Esophagus muscularis mucosa (tissue), 4 donors: ENCODE data around the gene FAM89A. TPM values are rescaled to one million over a fixed set of nuclear protein-coding genes. Genes with fewer than 3 reads are reported as not detected.

Experiments
- DNase-seq: peaks from one replicate; pipeline ENCODE4 v3.0.0-alpha.2; 2017; ENCODE audit errors: extremely low spot score
- H3K27ac ChIP-seq, 4 donors: fragments of 200-600 bp; sonication (generic); replicated peaks in 1 of 4; 1 replicate in 3 of 4; 2 replicates in 1 of 4; pipeline ENCODE4 v1.5.1; 2016 to 2019; ENCODE audit warnings: mild to moderate bottlenecking in 1 of 4
- H3K27me3 ChIP-seq, 4 donors: fragments of 200-600 bp; sonication (generic); one replicate each; pipeline versions ENCODE4 v1.5.1 to v1.6.0; 2016 to 2019
- H3K36me3 ChIP-seq, 4 donors: fragments of 200-600 bp; sonication (generic); one replicate each; pipeline ENCODE4 v1.5.1; 2016 to 2019
- H3K4me1 ChIP-seq, 4 donors: fragments of 200-600 bp; sonication (generic); one replicate each; pipeline ENCODE4 v1.5.1; 2016 to 2019
- H3K4me3 ChIP-seq, 4 donors: fragments of 200-600 bp; sonication (generic); 1 replicate in 2 of 4; 2 replicates in 2 of 4; pipeline ENCODE4 v1.5.1; 2016 to 2019; ENCODE audit warnings: mild to moderate bottlenecking in 4 of 4, moderate library complexity in 1 of 4
- H3K9me3 ChIP-seq, 4 donors: fragments of 200-600 bp; sonication (generic); 1 replicate in 3 of 4; 2 replicates in 1 of 4; pipeline ENCODE4 v1.5.1; 2016 to 2019
- CTCF ChIP-seq, 3 experiments: fragments of 200-600 bp in 2 of 3; fragments of 450-650 bp in 1 of 3; sonication (generic) in 2 of 3; IDR thresholded peaks; one replicate each; pipeline ENCODE4 v1.5.1; 2017 to 2019; ENCODE audit warnings: antibody characterized with exemption in 3 of 3, mild to moderate bottlenecking in 2 of 3, moderate library complexity in 1 of 3
- EP300 ChIP-seq: sonication (generic); formaldehyde crosslinking; IDR thresholded peaks from one replicate; pipeline ENCODE4 v1.6.1; 2017; ENCODE audit warnings: antibody characterized with exemption
- POLR2A ChIP-seq: fragments of 450-650 bp; IDR thresholded peaks from one replicate; pipeline ENCODE4 v1.6.1; 2017; ENCODE audit warnings: antibody characterized with exemption, moderate library complexity, mild to moderate bottlenecking, low read depth
- POLR2AphosphoS5 ChIP-seq, 2 donors: sonication (generic); formaldehyde crosslinking; IDR thresholded peaks; one replicate each; pipeline ENCODE4 v1.6.1; 2017; ENCODE audit warnings: antibody characterized with exemption in 2 of 2
- WGBS: methylation state at CpG from one replicate; pipeline ENCODE4 v1.1.5; 2018; 5-methylcytosine and 5-hydroxymethylcytosine counted together
- intact Hi-C: fragments of 100-400 bp; cut with DNase I; formaldehyde crosslinking; loops from one replicate; pipeline ENCODE4 v1.15.1; 2023
- total RNA-seq, 4 donors: library from RNA; depleted of rRNA; stranded (reverse); fragments of >200 nt; gene quantifications; one replicate each; pipeline versions ENCODE4 v1.1.0 to v1.2.1, GENCODE V29; 2016

Gene FAM89A
- total RNA-seq, 4 donors from 2014 or later: 1.7 to 13.6 (median 5.6) TPM

GRCh38 chr1:230976825-230977747 is 63.0 kb downstream of the FAM89A start:
- intact Hi-C loops: loop anchor here (5.0 kb wide), 1 partner anchor 180 kb away; no protein-coding TSS in a partner anchor
- TF ChIP-seq POLR2A (no peak), EP300 (no peak), POLR2AphosphoS5 (IDR thresholded peaks at IDR 0.05) (no peak), CTCF (IDR thresholded peaks at IDR 0.05) (no peak)
- peaks cover 0 to 25% (median 12%) of the 10 kb centered on the region in 4 donors for H3K36me3 ChIP-seq
- no peak for DNase-seq
- H3K4me3 ChIP-seq: peak overlapping the region; percentile 88 to 98 (median 91)
- H3K27me3 ChIP-seq: no peaks in the 10 kb centered on the region
- peak overlapping the region in 3 of 4 donors; percentile 75 to 83 (median 79) for H3K27ac ChIP-seq
- H3K4me1 ChIP-seq: peaks cover 19 to 33% (median 26%) of the 10 kb centered on the region in 4 donors
- H3K9me3 ChIP-seq: no peaks in the 10 kb centered on the region
- WGBS: 70% methylated on average over 14 of the region's 14 CpGs

- no peak for DNase-seq
- intact Hi-C loops: loop anchor here (5.0 kb wide), 1 partner anchor 179 kb away; no protein-coding TSS in a partner anchor
- 92% methylated on average over 4 of the region's 4 CpGs for WGBS
- no peak overlapping the region for H3K4me3 ChIP-seq
- H3K9me3 ChIP-seq: no peaks in the 10 kb centered on the region
- peaks cover 19 to 33% (median 26%) of the 10 kb centered on the region in 4 donors for H3K4me1 ChIP-seq
- no peak overlapping the region for H3K27ac ChIP-seq
- peaks cover 0 to 17% (median 12%) of the 10 kb centered on the region in 4 donors for H3K36me3 ChIP-seq
- no peaks in the 10 kb centered on the region for H3K27me3 ChIP-seq
- TF ChIP-seq POLR2AphosphoS5 (IDR thresholded peaks at IDR 0.05) (no peak), CTCF (IDR thresholded peaks at IDR 0.05) (no peak), POLR2A (no peak), EP300 (no peak)
Observed at GRCh38 chr1:230976360-230976759, 63.7 kb downstream of the FAM89A start.

GRCh38 chr1:230975636-230976035 is 64.4 kb downstream of the FAM89A start:
- intact Hi-C loops: loop anchor here (5.0 kb wide), 1 partner anchor 178 kb away; no protein-coding TSS in a partner anchor

GRCh38 chr1:230972855-230973271 is 67.2 kb downstream of the FAM89A start:
- Histone ChIP-seq H3K36me3 (peaks cover 0 to 18% (median 14%) of the 10 kb centered on the region in 4 donors), H3K9me3 (no peaks in the 10 kb centered on the region), H3K27ac (no peak overlapping the region), H3K4me1 (peaks cover 8 to 18% (median 12%) of the 10 kb centered on the region in 4 donors), H3K4me3 (no peak overlapping the region), H3K27me3 (no peaks in the 10 kb centered on the region)
- no peak for DNase-seq
- 82% methylated on average over 1 of the region's 1 CpG for WGBS
- intact Hi-C loops: no loop called here
- TF ChIP-seq CTCF (IDR thresholded peaks at IDR 0.05): no peak
- TF ChIP-seq EP300: no peak
- TF ChIP-seq POLR2A: no peak
- TF ChIP-seq POLR2AphosphoS5 (IDR thresholded peaks at IDR 0.05): no peak

More at GRCh38 chr1:230975636-230976035, 64.4 kb downstream of the FAM89A start:
- DNase-seq: no peak
- Histone ChIP-seq H3K4me3 (no peak overlapping the region), H3K27me3 (no peaks in the 10 kb centered on the region), H3K9me3 (no peaks in the 10 kb centered on the region), H3K4me1 (peaks cover 19 to 33% (median 26%) of the 10 kb centered on the region in 4 donors), H3K27ac (no peak overlapping the region), H3K36me3 (peaks cover 0 to 12% (median 11%) of the 10 kb centered on the region in 4 donors)
- TF ChIP-seq CTCF (IDR thresholded peaks at IDR 0.05) (no peak), POLR2A (no peak), POLR2AphosphoS5 (IDR thresholded peaks at IDR 0.05) (no peak), EP300 (no peak)
- WGBS: 64% methylated on average over 3 of the region's 3 CpGs
